K562 (cell line): ENCODE results near the gene ACOT13. TPM values are rescaled to one million over a fixed set of nuclear protein-coding genes. Genes with fewer than 3 reads are reported as not detected.

Experiments used
- ASH1L ChIP-seq: fragments of 450-650 bp; IDR thresholded peaks from 2 replicates; pipeline ENCODE4 v1.6.1; 2018; ENCODE audit warnings: borderline replicate concordance, mild to moderate bottlenecking, low read depth; ENCODE audit not compliant: partially characterized antibody
- BRF1 ChIP-seq: IDR thresholded peaks from 3 replicates; pipeline ENCODE4 v1.6.1; 2011; ENCODE audit warnings: borderline replicate concordance, mild to moderate bottlenecking; ENCODE audit not compliant: insufficient read length; ENCODE audit errors: extremely low read depth
- CBX5 ChIP-seq: IDR thresholded peaks from 2 replicates; pipeline ENCODE4 v1.6.1; 2014; ENCODE audit warnings: low read depth, borderline replicate concordance
- E2F6 ChIP-seq, 2 experiments: IDR thresholded peaks; 2 replicates each; pipeline ENCODE4 v1.6.1; 2011; ENCODE audit warnings: borderline replicate concordance in 1 of 2, control low read depth in 1 of 2, low read depth in 1 of 2, low read length in 1 of 2, mild to moderate bottlenecking in 1 of 2, mixed read lengths in 1 of 2, moderate library complexity in 1 of 2; ENCODE audit not compliant: insufficient read depth in 1 of 2, insufficient read length in 1 of 2, poor library complexity in 1 of 2, severe bottlenecking in 1 of 2; ENCODE audit errors: extremely low read depth in 1 of 2
- FOS ChIP-seq: IDR thresholded peaks from 3 replicates; pipeline ENCODE4 v1.6.1; 2011; ENCODE audit not compliant: insufficient read length; ENCODE audit errors: extremely low read depth
- ID3 ChIP-seq, 2 experiments: fragments of 250-450 bp in 1 of 2; fragments of 450-650 bp in 1 of 2; sonication (Bioruptor Pico) in 1 of 2; IDR thresholded peaks; 2 replicates each; pipeline versions ENCODE4 v1.6.1 to v1.8.0; 2016 to 2021; ENCODE audit warnings: mild to moderate bottlenecking in 2 of 2, moderate library complexity in 2 of 2, missing compliant biosample characterization in 1 of 2, missing genetic modification characterization in 1 of 2
- MAFG ChIP-seq: fragments of 450-650 bp; conservative IDR thresholded peaks from 2 replicates; pipeline ENCODE4 v1.6.1; 2016; ENCODE audit warnings: missing genetic modification characterization, missing compliant biosample characterization
- MAFK ChIP-seq: IDR thresholded peaks from 2 replicates; pipeline ENCODE4 v1.6.1; 2011; ENCODE audit warnings: low read length, improper control_type of control experiment
- MAZ ChIP-seq, 2 experiments: fragments of 450-650 bp in 1 of 2; sonication (generic) in 1 of 2; formaldehyde crosslinking; IDR thresholded peaks in 1 of 2; conservative IDR thresholded peaks in 1 of 2; 2 replicates each; pipeline versions ENCODE4 v1.4.0 to v1.5.0; 2020; ENCODE audit warnings: mild to moderate bottlenecking in 1 of 2, missing genetic modification reagents in 1 of 2
- POLR2AphosphoS2 ChIP-seq: IDR thresholded peaks from 2 replicates; pipeline ENCODE4 v1.6.1; 2012; ENCODE audit warnings: low read length, improper control_type of control experiment
- RB1 ChIP-seq: fragments of 450-650 bp; IDR thresholded peaks from 2 replicates; pipeline ENCODE4 v1.6.1; 2017; ENCODE audit warnings: low read depth, mild to moderate bottlenecking
- RFX5 ChIP-seq: IDR thresholded peaks from 2 replicates; pipeline ENCODE4 v1.6.1; 2011; ENCODE audit warnings: low read depth, mild to moderate bottlenecking, improper control_type of control experiment, low read length
- SIN3B ChIP-seq: fragments of 450-650 bp; IDR thresholded peaks from 2 replicates; pipeline ENCODE4 v1.6.1; 2017; ENCODE audit warnings: low read depth, mild to moderate bottlenecking, moderate library complexity
- SOX6 ChIP-seq: fragments of 450-650 bp; IDR thresholded peaks from 2 replicates; pipeline ENCODE4 v1.6.1; 2014; ENCODE audit warnings: mild to moderate bottlenecking
- STAT5A ChIP-seq: IDR thresholded peaks from 2 replicates; pipeline ENCODE4 v1.6.1; 2012; ENCODE audit warnings: low read length, inconsistent platforms, borderline replicate concordance
- TAL1 ChIP-seq: fragments of 450-650 bp; IDR thresholded peaks from 2 replicates; pipeline ENCODE4 v1.6.1; 2016; ENCODE audit warnings: mild to moderate bottlenecking
- TARDBP ChIP-seq: fragments of 450-650 bp; IDR thresholded peaks from 2 replicates; pipeline ENCODE4 v1.6.1; 2016
- YY1 ChIP-seq, 3 experiments: IDR thresholded peaks; 2 replicates each; pipeline ENCODE4 v1.6.1; 2011; ENCODE audit warnings: low read length in 2 of 3, mild to moderate bottlenecking in 2 of 3, moderate library complexity in 2 of 3, borderline replicate concordance in 1 of 3, control low read depth in 1 of 3, low read depth in 1 of 3; ENCODE audit not compliant: insufficient read depth in 3 of 3, insufficient replicate concordance in 2 of 3, control insufficient read depth in 1 of 3, insufficient read length in 1 of 3; ENCODE audit errors: extremely low read depth in 1 of 3
- ZNF449 ChIP-seq: fragments of 250-450 bp; sonication (Bioruptor Pico); IDR thresholded peaks from 2 replicates; pipeline ENCODE4 v1.8.0; 2022; ENCODE audit warnings: moderate library complexity, mild to moderate bottlenecking, inconsistent platforms
- ZNF512 ChIP-seq: IDR thresholded peaks from 2 replicates; pipeline ENCODE4 v1.6.1; 2016; ENCODE audit warnings: missing genetic modification characterization, missing compliant biosample characterization
- ZNF561 ChIP-seq: fragments of 450-650 bp; formaldehyde crosslinking; conservative IDR thresholded peaks from 2 replicates; pipeline ENCODE4 v1.4.0; 2020; ENCODE audit warnings: mild to moderate bottlenecking, moderate library complexity
- ZNF79 ChIP-seq: fragments of 250-450 bp; sonication (Bioruptor Pico); IDR thresholded peaks from 2 replicates; pipeline ENCODE4 v1.4.0; 2020; ENCODE audit warnings: low read depth, mild to moderate bottlenecking, moderate library complexity
- ZSCAN29 ChIP-seq: fragments of 450-650 bp; IDR thresholded peaks from 2 replicates; pipeline ENCODE4 v1.6.1; 2017
- polyA plus RNA-seq, 8 experiments: library from polyadenylated mRNA; depleted of rRNA in 4 of 8; stranded (reverse) in 5 of 8; unstranded in 3 of 8; fragments of >200 nt; fragmentation: Nextera tagmentation in 2 of 8; fragmentation: Illumina TruSeq in 1 of 8; extraction: Ambion mirVana in 2 of 8; extraction: Trizol in 1 of 8; gene quantifications; 2 replicates each; pipeline versions ENCODE4 v1.2.1 to v1.2.3, GENCODE V29; 2011 to 2014; ENCODE audit warnings: inconsistent platforms in 1 of 8, missing spikeins in 1 of 8
- total RNA-seq, 7 experiments: library from RNA; depleted of rRNA in 6 of 7; stranded (reverse); fragments of >200 nt in 6 of 7; fragmentation: Illumina TruSeq in 2 of 7; extraction: Trizol in 2 of 7; gene quantifications; 2 replicates each; pipeline versions ENCODE4 v1.2.1 to v1.2.3, GENCODE V29; 2011 to 2021; ENCODE audit warnings: low replicate concordance in 1 of 7

ACOT13 gene
- total and polyA plus RNA-seq, 9 of the 15 experiments (the other 6 are each of a cell fraction or from before 2014, with no cell fraction given), result 14.1 to 129 (median 65.7) TPM

GRCh38 chr6:24666641-24667377 lies at the start of gene ACOT13, which contains the start of gene TDP2 (continued):
- TF ChIP-seq RB1 (peak; percentile 96; the same call in 1 of the 2 replicates), ZNF561 (CRISPR knock-in tag) (no peak), BRF1 (no peak), ZSCAN29 (no peak), MAFG (tag) (peak; percentile 77), STAT5A (peak; percentile 28; the same call in 1 of the 2 replicates), ZNF79 (CRISPR knock-in tag) (no peak), FOS (no peak), SOX6 (peak; percentile 35; the same call in 1 of the 2 replicates), MAZ (CRISPR knock-in tag; conservative IDR thresholded peaks at IDR 0.05 in 1 of 2, IDR thresholded peaks at IDR 0.05 in 1 of 2) (peak; percentile 88 to 90), ID3 (CRISPR knock-in tag; IDR thresholded peaks at IDR 0.05) (no peak), ID3 (tag; IDR thresholded peaks at IDR 0.05) (no peak), RFX5 (no peak), E2F6 (IDR thresholded peaks at IDR 0.05; ENCODE audit: borderline replicate concordance in 1 of 2, extremely low read depth in 1 of 2, insufficient read depth in 1 of 2, insufficient read length in 1 of 2, low read depth in 1 of 2, low read length in 1 of 2, poor library complexity in 1 of 2, severe bottlenecking in 1 of 2) (peak; percentile 52 to 78), ZNF449 (CRISPR knock-in tag) (no peak), SIN3B (peak; percentile 65), POLR2AphosphoS2 (no peak; the same call in 1 of the 2 replicates), TARDBP (no peak; the same call in 1 of the 2 replicates), ASH1L (no peak), ZNF512 (tag) (no peak), TAL1 (no peak), YY1 (IDR thresholded peaks at IDR 0.05; ENCODE audit: borderline replicate concordance in 1 of 3, control insufficient read depth in 1 of 3, extremely low read depth in 1 of 3, insufficient read depth in 3 of 3, insufficient read length in 1 of 3, insufficient replicate concordance in 2 of 3, low read depth in 1 of 3, low read length in 2 of 3) (peak; percentile 24 to 91 (median 86)), MAFK (peak; percentile 47; the same call in 1 of the 2 replicates), CBX5 (no peak; the same call in 1 of the 2 replicates)
